HG03571 (cell line): ENCODE measurements around the gene EYA2.
"Not testable (repeated sequence)": the region's sequence is repeated elsewhere in the genome, so short reads cannot be mapped to it uniquely, and the experiment has no call there.

Source experiments
- ATAC-seq: cut with Tn5 transposase; IDR thresholded peaks from one replicate; pipeline ENCODE4 v1.9.1; 2021; ENCODE audit not compliant: unreplicated experiment

EYA2 gene

GRCh38 chr20:47196091-47197081 is 301.7 kb downstream of the EYA2 start:
- no peak for ATAC-seq

- ATAC-seq: no peak
Observed at GRCh38 chr20:47198254-47198671, 303.6 kb downstream of the EYA2 start.

- no peak for ATAC-seq
Observed at GRCh38 chr20:47198996-47199552, 304.4 kb downstream of the EYA2 start.

- ATAC-seq: no peak
Observed at GRCh38 chr20:47201074-47201730, 306.6 kb downstream of the EYA2 start.

- no peak for ATAC-seq
Observed at GRCh38 chr20:47202733-47203667, 308.4 kb downstream of the EYA2 start.

GRCh38 chr20:47204008-47204849 is 309.6 kb downstream of the EYA2 start:
- ATAC-seq: no peak

- not testable (repeated sequence) for ATAC-seq
Observed at GRCh38 chr20:47204850-47205122, 310.1 kb downstream of the EYA2 start.

GRCh38 chr20:47205577-47206123 is 311.0 kb downstream of the EYA2 start:
- ATAC-seq: no peak

- not testable (repeated sequence) for ATAC-seq
Observed at GRCh38 chr20:47206552-47206951, 311.9 kb downstream of the EYA2 start.

- ATAC-seq: no peak
Observed at GRCh38 chr20:47206962-47207641, 312.5 kb downstream of the EYA2 start.

- ATAC-seq: no peak
Observed at GRCh38 chr20:47208534-47209174, 314.0 kb downstream of the EYA2 start.

- no peak for ATAC-seq
Observed at GRCh38 chr20:47209982-47210381, 315.3 kb downstream of the EYA2 start.

GRCh38 chr20:47210470-47210869 is 315.8 kb downstream of the EYA2 start:
- ATAC-seq: no peak

- ATAC-seq: no peak
Observed at GRCh38 chr20:47211036-47211435, 316.4 kb downstream of the EYA2 start.

- no peak for ATAC-seq
Observed at GRCh38 chr20:47212606-47213207, 318.1 kb downstream of the EYA2 start.

GRCh38 chr20:47213966-47214365 is 319.3 kb downstream of the EYA2 start:
- no peak for ATAC-seq

- ATAC-seq: no peak
Observed at GRCh38 chr20:47215653-47216397, 321.2 kb downstream of the EYA2 start.
